ENCODE data around the gene IMMP2L.
"Not testable (repeated sequence)": the region's sequence is repeated elsewhere in the genome, so short reads cannot be mapped to it uniquely, and the experiment has no call there.

Gene IMMP2L

GRCh38 chr7:111554086-111554485 lies 8.2 kb downstream of the IMMP2L start:
- no peak for DNase-seq

DNA sequence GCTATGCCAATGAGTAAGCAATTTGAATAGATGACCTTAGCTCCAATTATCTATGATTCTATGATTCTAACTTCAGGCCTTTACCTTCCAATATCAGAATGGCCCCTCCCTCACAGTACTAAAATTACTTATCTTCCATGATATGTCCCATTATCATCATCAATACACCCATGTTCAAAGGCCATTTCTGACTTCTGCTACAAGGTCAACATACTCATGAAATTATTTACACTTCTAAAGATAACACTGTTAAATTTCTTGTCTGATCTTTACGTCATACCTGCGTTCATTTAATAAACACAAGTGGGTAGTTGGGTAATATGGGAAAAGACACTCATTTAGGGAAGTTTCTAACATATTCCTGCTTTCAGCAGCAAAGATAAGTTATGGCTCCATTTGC lies 21.2 kb downstream of the IMMP2L start:
- DNase-seq, result no peak

DNA sequence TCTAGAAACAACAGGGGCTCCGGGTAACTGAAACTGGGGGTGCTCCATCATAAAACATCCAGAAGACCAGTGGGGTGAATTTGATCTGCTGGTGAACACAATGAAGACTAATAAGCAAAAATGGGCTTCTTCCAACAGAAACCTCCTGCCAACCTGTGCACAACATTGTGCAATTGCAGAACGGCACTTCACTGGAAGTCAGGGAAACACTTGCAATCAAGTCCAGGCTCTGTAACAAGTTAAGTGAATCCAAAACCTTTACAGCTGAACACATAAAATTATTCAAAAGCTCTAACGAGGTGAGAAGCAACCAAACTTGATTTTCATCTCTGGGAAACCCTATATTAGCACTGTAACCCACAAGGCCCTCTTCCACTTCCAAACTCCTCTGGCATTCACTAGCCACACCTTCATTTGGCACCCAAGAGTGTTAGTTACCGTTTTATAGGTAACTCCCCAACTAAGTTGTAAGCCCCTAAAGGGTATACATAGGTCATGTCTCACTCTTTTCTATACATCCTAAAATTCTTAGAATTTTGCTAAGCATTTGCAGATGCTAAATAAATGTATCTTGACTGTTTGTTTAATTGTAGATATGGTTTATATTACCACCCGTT lies 22.0 kb downstream of the IMMP2L start:
- DNase-seq, result peak; percentile 87

- DNase-seq, result no peak
Measured at GRCh38 chr7:111537134-111537533, 25.2 kb downstream of the IMMP2L start.

DNA sequence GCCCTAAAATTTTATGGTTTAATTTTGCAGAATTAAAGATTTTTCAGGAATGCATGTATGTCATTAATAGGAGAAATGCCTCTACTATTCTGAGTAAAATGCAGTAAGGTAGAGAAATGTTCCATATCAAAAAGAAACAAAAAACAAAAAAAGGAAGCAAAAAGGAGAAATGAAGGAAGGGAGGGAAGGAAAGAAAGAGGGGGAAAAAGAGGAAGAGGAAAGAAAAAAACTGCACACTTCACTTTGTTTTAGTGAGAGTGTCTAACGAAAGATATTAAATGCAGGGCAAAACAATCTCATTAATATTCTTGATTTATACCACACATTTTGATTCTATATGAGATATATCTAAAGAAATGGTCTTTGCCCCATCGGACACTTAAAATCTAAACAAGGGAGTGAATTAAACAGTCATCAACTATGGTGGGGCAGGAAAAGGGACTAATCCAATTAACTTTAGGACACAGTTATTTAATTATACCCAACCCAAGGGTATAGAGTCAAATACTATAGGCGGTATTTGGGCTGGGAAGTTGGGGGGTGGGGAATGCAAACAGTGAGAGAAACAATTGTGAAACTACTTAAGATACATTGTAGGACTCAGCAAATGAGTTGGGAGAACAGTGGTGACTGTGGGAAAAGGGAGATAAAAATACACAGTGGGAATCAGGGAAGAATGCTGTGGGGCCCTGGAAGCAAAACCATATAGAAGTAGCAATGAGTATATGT lies 27.0 kb downstream of the IMMP2L start:
- no peak for DNase-seq

- peak; percentile 78 for DNase-seq
Measured at GRCh38 chr7:111532625-111533024, 29.7 kb downstream of the IMMP2L start.

DNA sequence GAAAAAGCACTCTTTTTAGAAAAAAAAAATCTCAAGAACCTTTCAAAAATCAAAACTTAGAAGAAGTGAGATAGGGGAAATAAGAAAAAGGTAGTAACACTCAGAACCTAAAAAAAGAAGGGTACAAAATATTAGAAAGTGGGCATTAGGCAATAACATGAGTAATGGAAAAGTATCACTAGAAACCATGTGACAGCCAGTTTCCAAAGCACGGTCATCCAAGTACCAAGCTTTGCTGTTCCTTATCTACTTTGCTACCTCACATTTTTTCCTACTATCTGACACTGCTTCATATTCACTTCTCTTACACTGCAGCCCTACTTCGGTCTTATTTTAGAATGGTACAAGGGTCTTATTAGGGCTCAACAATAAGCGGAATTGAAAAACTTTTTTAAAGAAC lies 30.3 kb downstream of the IMMP2L start:
- DNase-seq, result no peak

- no peak for DNase-seq
Measured at GRCh38 chr7:111530356-111530668, 32.0 kb downstream of the IMMP2L start.

GRCh38 chr7:111529507-111530355 lies 32.6 kb downstream of the IMMP2L start:
- DNase-seq, result no peak

- DNase-seq, result no peak
Measured at GRCh38 chr7:111528331-111528730, 34.0 kb downstream of the IMMP2L start.

DNA sequence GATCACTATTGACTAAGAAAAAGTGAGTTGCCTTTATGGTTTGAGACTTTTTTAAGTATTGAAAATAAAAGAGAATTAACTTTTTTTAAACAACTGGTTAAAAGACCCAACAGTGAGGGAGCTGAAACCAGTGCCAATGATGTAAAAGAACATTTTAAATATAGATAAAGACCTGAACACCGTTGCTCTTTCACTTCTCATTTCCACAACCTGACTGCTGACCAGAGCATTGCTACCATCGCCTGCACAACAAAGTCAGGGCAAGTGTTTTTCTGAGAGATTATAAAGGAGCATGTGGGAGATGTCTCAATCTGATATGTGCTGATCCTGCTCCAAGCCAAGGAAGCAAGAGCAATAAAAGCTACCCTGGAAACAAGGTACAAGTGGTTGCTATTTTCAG lies 34.7 kb downstream of the IMMP2L start:
- DNase-seq, result no peak

- no peak for DNase-seq
Measured at GRCh38 chr7:111525100-111525499, 37.2 kb downstream of the IMMP2L start.

DNA sequence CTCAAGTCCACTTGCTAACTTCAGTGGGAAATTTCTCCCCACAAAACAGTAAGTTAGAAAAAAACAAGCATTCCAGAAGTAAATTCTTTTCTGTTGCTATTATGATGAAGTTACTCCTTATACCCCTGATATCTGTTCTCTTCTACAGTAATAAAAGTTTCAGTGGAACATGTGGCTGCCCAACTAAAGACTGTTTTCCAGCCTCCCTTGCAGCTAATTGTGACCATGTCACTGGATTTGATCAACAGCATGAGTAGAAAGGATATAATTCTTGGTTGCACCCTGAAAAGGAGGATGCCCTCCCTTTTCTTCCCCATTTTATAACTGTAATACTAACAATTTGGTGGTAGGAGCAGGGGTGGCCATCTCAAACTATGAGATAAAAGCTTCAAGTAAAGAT lies 40.6 kb downstream of the IMMP2L start:
- no peak for DNase-seq

- no peak for DNase-seq
Measured at GRCh38 chr7:111518264-111518663, 44.0 kb downstream of the IMMP2L start.

DNA sequence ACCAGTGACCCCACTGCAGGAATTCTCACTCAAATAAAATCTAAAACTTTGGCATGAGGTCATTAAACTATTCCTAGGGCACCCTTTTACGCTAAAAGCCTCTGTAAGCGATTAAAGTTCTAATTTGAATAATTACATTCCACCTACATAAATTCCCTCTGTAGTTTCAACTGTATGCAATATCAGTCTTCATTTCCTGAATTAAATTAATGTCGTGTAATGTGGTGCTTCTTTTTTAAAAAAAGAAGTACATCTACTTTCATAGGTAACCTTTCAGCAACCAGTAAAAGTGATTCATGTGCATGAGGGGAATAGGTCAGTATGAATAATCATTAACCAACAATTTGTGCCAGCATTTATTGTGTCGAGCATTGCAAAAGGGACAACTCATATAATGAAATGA lies 44.7 kb downstream of the IMMP2L start:
- no peak for DNase-seq

DNA sequence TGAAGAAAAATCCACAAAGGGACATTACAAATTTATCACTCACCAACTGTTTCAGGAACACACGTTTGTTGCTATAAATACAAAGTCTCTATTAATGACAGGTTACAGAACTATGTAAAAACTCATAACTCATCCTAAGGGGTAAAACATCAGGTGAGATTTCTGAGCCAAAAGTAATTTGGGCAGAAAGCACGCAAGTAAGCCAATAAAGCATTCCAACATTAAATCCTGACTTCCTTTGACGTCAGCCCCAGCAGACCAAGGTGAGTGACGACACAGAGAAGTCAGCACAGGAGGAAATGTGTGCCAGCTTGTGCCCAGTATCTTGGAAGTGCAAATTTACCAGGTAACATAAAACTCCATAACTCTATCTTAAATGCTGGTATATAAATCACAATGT lies 45.7 kb downstream of the IMMP2L start:
- no peak for DNase-seq

DNA sequence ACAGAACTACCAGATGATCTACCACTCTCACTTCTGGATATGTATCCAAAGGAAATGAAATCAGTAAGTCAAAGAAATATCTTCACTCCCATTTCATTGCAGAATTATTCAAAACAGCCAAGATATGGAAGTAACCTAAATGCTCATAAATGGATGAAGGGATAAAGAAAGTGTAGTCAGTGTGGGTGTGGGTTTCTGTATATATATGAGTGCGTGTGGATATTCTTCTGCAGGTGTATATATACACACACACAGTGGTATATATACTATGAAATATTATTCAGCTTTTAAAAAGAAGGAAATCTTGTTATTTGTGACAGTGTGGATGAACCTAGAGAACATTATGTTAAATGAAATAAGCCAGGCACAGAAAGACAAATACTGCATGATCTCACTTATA lies 48.7 kb downstream of the IMMP2L start:
- DNase-seq, result no peak

DNA sequence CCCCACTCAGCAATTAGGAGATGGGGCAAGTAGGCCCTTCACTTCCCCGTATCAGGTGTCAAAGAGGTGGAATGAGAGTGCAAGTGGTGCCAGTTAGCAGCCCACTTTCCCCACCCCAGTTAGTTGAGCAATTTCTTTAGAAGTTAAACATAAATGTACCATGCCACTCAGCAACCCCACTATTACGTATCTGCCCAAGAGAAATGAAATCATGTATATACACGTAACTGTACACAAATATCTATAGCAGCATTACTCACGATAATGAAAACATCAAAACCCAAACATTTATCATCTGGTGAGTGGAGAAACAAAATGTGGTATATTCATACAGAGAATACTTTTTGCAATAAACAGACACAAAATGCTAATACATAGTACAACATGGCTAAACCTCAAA lies 50.4 kb downstream of the IMMP2L start:
- DNase-seq, result no peak

GRCh38 chr7:111510584-111511378 lies 51.5 kb downstream of the IMMP2L start:
- no peak for DNase-seq

GRCh38 chr7:111510062-111510461 lies 52.2 kb downstream of the IMMP2L start:
- no peak for DNase-seq

DNA sequence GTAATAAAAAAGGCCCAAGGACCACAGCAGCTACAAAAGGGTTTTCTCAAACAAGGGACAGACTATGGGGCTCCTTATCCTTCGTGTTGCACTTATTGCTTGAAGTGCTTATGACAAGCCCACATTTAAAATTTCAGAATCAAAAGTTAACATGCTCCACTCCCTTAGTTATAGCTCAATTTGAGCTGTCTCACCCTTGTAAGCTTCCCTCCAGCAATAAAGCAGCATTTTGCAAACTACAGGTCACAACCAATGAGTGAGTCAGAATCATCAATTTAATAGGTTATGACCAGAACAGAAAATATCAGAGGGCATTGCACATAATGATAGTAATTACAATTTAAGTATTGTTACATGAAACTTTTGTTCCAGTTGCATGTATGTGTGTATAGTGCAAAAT lies 53.0 kb downstream of the IMMP2L start:
- DNase-seq, result no peak

- no peak for DNase-seq
Measured at GRCh38 chr7:111508387-111508786, 53.9 kb downstream of the IMMP2L start.

DNA sequence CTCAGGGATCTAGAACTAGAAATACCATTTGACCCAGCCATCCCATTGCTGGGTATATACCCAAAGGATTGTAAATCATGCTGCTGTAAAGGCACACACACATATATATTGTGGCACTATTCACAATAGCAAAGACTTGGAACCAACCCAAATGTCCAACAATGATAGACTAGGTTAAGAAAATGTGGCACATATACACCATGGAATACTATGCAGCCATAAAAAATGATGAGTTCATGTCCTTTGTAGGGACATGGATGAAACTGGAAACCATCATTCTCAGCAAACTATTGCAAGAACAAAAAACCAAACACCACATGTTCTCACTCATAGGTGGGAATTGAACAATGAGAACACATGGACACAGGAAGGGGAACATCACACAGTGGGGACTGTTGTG lies 56.9 kb downstream of the IMMP2L start:
- not testable (repeated sequence) for DNase-seq
